ENCODE measurements around the gene KRT2.

Gene KRT2

DNA sequence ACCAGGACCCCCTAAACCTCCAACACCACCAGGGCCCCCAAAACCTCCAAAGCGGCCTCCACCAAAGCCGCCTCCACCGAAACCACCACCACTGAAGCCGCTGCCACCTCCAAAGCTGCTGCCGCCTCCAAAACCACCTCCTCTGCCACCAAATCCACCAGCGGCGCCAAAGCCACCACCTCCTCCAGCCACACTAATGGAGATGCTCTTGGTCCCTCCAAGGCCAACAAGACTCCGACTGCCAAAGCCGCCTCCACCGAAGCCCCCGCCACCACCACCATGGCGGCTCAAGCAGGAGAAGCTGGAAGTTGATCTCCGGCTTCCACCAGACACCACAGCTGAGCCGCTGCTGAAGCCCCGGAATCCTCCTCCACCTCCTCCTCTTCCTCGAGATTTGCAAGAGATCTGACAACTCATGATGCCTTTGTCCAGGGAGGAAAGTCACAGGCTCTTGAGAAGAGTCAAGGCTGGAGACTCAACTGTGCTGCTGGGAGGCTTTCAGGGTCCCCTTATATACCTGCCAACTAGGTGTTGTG is at the start of gene KRT2:
TSS of gene KRT2 (minus strand) at position 486 of the 536 bp plus-strand sequence. CDS start at position 417, 69 bp downstream.
- no peak for DNase-seq

GRCh38 chr12:52701281-52701680 is 49.3 kb upstream of the KRT2 start:
- DNase-seq: no peak

DNA sequence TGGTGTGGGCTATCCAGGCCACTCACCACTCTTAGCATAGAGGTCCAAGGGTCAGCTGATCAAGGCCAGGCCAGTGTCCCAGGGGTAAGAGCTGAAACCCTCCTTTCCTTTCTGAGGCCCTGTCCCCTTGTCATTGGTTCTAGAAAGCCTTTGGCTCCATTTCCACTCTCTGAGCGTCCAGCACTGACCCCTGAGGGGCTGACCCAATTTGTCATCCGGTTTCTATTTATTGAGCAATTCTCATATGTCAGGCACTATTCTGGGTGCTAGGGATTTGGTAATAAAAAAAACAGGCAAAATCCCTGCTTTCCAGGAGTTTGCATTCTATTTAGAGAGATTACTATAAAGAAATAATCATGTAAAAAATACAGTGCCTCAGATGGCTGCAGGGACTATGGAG is 47.9 kb upstream of the KRT2 start:
- no peak for DNase-seq

GRCh38 chr12:52699373-52699772 is 47.4 kb upstream of the KRT2 start:
- no peak for DNase-seq

DNA sequence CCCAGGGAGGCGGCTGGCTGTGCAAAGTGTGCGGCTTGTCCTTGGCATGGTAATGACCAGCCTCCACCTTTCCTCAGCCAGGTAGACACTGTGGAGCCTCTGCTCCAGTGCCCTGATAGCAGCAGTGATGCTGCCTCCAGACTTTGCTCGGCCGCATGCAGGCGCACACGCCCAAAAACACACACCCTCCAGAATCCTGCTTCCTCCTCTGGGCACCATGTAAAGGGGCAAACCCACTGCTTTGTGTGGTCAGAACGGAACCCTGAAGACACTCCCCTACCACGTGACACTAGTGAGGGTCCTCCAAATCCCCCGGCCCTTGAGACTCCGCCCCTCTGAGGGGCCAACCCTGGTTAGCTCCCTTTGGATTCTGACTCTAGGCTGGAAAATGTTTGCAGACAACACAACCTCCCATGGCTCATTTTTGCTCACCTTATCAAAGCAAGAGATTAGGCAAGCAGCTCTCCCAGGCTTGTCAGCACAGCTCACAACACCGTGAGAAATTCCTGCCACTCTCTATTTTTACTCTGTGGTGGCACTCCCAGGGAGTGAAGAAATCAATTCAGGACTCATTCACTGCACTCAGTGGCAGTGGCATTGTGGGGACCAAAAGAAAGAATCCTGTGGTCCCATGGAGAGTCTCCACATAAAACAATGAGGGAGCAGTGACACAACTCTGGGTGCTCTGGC is 46.8 kb upstream of the KRT2 start:
- no peak for DNase-seq

DNA sequence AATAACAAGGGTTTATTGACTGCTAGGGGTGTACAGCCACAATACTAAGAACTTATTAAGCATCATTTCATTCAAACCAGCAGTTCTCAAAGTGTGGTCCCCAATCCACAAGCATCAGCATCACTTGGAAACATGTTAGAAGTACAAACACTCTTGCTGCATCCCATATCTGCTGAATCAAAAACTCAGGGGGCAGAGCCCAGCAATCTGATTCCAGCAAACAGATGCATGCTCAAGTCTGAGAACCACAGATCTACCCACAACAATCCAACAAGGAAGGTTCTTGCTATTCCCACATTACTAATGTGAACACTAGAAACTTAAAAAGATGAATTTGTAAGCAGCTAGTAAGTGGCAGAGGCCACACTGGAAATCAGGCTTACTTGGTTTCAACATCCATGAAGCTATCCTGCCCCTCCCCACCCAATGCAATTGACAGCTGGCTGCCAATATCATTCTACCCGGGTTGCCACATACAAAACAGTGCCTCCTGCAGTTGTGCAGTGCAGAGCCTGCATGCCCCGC is 45.1 kb upstream of the KRT2 start:
- no peak for DNase-seq

GRCh38 chr12:52696588-52696987 is 44.6 kb upstream of the KRT2 start:
- no peak for DNase-seq

DNA sequence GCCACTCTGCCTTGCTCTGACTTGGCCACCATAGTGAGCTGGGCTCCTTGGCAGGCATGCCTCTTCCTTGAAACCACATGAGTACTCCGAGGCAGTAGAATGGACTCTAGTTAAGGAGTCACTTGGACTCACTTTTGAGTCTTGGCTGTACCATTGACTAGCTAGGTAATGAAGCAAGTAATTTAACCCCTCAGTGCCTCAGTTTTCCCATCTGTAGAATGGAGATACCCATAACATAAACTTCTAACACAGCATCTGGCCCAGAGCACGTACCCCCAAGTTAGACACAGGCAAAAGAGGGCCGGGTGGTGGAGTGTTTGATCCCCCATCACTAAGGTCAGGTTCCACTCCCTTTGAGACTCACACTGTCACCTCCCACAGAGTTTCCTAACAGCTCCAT is 43.0 kb upstream of the KRT2 start:
- DNase-seq: no peak

- no peak for DNase-seq
These were observed 42.1 kb upstream of the KRT2 start for GRCh38 chr12:52694151-52694550.

DNA sequence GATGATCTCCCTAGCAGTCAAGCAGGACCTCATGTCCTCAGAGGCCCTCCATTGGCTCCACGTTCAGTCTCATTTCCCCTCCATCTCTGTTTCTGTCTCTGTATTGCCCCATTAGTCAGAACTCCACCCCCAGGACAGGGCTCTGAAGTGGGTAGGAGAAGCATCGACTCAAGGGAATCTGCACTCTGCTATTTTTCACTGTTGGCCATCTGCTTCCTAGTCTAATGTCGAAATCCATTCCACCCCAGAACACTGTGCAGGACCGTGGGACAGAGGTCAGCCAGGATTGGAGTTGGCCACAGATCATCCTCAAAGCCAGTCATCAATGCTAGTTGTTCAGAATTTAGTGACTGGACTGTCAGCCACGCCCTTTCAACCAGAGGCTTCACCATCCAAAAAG is 41.2 kb upstream of the KRT2 start:
- no peak for DNase-seq

GRCh38 chr12:52692254-52692653 is 40.2 kb upstream of the KRT2 start:
- DNase-seq: no peak

DNA sequence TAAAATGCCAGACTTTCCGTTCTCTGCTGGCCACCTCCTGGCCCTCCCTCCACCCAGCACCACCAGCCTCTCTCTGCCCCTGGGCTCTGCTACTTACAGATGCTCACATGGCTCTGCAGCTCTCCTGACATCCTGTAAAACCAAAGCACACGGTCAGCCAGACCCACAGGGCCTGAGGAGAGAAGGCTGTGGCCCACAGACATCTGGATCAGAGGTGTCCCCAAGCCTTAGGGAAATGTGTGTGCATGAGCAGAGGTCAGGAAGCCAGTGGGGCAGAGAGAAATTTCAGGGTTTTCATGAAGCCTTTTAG is 39.8 kb upstream of the KRT2 start:
- DNase-seq: no peak

- no peak for DNase-seq
These were observed 39.2 kb upstream of the KRT2 start for GRCh38 chr12:52691076-52691840.

- DNase-seq: no peak
These were observed 38.5 kb upstream of the KRT2 start for GRCh38 chr12:52690351-52691075.

- DNase-seq: no peak
These were observed 37.9 kb upstream of the KRT2 start for GRCh38 chr12:52689936-52690335.

DNA sequence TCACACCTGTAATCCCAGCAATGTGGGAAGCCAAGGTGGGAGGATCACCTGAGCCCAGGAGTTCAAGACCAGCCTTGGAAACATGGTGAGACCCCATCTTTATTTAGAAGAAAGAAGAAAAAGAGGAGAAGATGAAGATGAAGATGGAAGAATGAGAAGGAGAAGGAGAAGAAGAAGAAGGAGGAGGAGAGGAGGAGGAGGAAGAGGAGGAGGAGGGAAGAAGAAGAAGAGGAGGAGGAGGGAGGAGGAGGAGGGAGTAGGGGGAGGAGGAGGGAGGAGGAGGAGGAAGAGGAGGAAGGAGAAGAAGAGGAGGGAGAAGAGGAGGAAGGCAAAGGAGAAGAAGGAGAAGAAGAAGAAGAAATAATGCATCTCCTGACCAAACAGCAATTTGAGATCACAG is 37.2 kb upstream of the KRT2 start:
- DNase-seq: no peak

DNA sequence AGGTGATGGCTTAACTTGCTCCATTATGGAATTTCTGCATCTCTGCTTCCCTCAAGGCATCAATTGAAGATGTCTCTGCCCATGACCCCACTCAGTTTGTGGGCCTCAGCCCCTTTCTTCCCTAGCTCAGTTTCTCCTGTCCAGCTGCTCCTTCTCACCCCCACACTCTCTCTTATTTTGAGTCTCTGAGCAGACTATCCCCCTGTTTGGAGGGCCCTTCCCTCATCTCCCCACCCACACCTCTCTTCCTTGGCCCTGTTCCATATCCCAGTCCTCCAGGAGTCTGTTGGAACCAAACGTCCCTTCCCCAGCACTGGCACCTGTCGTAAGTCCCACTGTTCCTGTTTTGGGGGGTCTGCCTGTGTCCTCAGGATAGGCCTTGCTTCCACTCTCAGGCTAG is 36.5 kb upstream of the KRT2 start:
- no peak for DNase-seq

DNA sequence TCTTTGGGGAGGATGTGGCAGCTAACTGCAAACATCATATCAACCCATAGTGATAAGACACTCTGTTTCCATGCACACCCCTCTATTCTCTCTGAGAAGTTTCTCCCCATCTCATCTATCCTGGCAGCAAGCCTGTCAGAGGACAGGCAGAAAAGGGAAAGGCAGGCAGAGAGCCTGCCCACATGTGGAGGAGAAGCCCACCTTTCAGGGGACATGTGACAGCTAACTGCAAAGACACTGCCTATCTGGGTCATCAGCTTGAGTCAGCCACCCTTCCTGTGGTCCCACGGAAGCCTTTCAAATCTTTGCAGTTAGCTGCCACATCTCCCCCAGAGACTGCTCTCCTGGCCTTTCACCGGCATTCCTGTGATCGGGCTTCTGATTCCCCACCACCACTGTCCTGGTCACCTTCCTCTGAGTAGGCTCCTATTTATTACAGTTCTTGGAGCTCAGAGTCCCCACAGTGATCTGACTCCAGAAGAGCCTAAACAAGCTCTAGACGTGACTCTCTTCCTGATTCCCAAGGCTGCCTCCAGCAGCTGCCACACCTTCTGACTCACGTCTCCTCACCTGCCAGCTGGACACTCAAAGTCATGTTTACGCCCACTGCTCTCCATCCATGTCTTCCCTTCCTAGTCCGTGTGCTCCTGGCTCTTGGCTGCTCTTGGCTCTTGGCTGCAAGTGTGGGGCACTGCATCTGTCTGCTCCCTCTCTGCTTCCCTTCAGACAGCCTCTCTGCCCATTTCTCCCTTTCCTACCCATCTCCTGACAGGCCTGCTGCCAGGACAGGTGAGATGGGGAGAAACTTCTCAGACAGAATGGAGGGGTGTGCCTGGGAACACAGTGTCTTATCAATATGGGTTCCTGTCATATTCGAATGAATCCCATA is 35.7 kb upstream of the KRT2 start:
- DNase-seq: no peak

DNA sequence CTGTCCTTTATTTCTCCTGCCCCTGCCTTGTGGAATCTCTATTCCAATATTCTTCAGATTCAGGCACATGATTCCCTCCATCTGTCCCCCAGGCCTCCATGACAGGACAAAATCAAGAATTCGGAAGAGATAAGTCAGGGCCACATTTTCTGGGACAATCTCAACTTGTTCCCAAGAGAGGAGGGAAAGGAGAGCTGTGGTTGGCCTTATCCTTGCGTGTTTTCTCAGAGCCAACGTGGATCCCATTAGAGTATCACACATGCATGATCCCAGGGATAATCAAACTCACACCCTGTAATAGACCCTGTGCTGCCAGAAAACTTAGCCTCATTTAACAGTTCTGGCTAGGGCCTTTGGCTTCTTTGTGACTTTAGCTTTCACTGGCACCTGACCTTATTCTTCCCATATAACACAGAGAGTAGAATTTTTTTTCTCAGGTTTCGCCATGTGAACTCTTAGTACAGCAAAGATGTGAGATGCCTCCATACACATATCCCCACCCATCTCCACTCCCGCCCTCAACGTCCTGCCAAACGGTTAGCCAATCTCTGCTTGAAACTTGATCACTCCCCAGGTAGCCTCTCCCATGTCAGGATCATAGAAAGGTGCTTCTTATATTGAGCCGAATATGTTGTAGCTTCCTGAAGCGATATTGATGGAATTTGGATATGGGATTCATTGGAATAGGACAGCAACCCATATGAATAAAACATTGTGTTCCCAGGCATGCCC is 34.9 kb upstream of the KRT2 start:
- DNase-seq: no peak

DNA sequence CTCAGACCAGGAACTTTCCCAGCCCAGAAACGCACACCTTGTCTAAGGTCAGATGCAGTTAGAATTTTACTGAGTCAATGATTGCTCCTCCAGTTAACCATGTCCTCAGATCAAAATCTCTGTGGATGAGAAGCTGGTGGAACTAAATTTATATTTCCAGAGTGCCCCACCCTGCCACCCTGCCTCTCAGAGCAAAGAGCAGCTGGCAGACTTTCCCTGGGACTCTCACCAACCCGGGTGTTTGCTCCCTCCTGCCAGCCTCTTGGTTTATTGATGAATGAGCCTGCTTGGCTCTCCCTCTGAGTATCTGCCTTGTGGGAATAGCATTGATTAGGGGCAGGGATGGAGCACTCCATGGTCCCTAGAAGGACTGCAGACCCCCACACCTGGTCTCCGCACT is 34.1 kb upstream of the KRT2 start:
- no peak for DNase-seq

DNA sequence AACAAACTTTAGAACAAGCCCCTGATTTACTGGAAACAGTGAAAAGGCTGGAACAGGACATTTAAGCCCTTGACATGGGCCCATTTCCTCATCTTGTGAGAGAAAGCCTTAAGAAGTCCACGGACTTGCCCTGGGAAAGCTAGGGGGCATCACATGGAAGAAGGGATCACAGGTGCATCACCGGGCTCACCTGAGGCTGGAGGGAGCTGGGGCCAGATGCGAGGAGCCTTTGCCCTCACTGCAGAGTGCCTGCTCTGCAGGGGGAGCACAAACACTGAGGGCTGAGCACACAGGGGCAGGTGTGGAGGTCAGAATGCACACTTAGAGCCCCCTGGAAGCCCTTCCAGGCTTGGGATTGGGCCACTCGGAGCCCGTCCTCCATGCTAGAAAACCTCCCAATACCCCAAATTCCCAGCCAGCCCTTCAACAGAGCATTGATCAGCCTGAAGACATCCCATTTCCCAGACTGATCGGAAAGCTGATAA is 33.4 kb upstream of the KRT2 start:
- no peak for DNase-seq

GRCh38 chr12:52684431-52684830 is 32.4 kb upstream of the KRT2 start:
- DNase-seq: no peak
